GM19025 (cell line): ENCODE data around the gene SV2C.
"Not testable (repeated sequence)": the region's sequence is repeated elsewhere in the genome, so short reads cannot be mapped to it uniquely, and the experiment has no call there.

Source experiments
- ATAC-seq: cut with Tn5 transposase; IDR thresholded peaks from one replicate; pipeline ENCODE4 v1.9.1; 2021; ENCODE audit warnings: mild to moderate bottlenecking, low read depth, moderate library complexity; ENCODE audit not compliant: unreplicated experiment

Gene SV2C

GRCh38 chr5:76289692-76290091, 206.5 kb downstream of the SV2C start:
- no peak for ATAC-seq

GRCh38 chr5:76290321-76290757, 207.2 kb downstream of the SV2C start:
- no peak for ATAC-seq

GRCh38 chr5:76291305-76292077, 208.3 kb downstream of the SV2C start:
- no peak for ATAC-seq

GRCh38 chr5:76292620-76293322, 209.6 kb downstream of the SV2C start:
- ATAC-seq, result peak; percentile 78

GRCh38 chr5:76294573-76294972, 211.4 kb downstream of the SV2C start:
- ATAC-seq, result no peak

- no peak for ATAC-seq
Observed at GRCh38 chr5:76298852-76299251, 215.7 kb downstream of the SV2C start.

GRCh38 chr5:76299592-76299991, 216.4 kb downstream of the SV2C start:
- no peak for ATAC-seq

- ATAC-seq, result not testable (repeated sequence)
Observed at GRCh38 chr5:76301932-76302331, 218.7 kb downstream of the SV2C start.

GRCh38 chr5:76302661-76303060, 219.5 kb downstream of the SV2C start:
- not testable (repeated sequence) for ATAC-seq

GRCh38 chr5:76303921-76304320, 220.7 kb downstream of the SV2C start:
- ATAC-seq, result peak; percentile 48

GRCh38 chr5:76305269-76305668, 222.1 kb downstream of the SV2C start:
- ATAC-seq, result no peak

GRCh38 chr5:76305775-76306174, 222.6 kb downstream of the SV2C start:
- ATAC-seq, result no peak

- ATAC-seq, result no peak
Observed at GRCh38 chr5:76310208-76310607, 227.0 kb downstream of the SV2C start.

GRCh38 chr5:76312783-76313182, 229.6 kb downstream of the SV2C start:
- no peak for ATAC-seq

GRCh38 chr5:76314643-76315042, 231.5 kb downstream of the SV2C start:
- no peak for ATAC-seq

GRCh38 chr5:76319673-76320072, 236.5 kb downstream of the SV2C start:
- no peak for ATAC-seq

GRCh38 chr5:76323494-76323893, 240.3 kb downstream of the SV2C start:
- ATAC-seq, result not testable (repeated sequence)

- ATAC-seq, result no peak
Observed at GRCh38 chr5:76325326-76325725, 242.1 kb downstream of the SV2C start.

GRCh38 chr5:76325876-76326491, 242.8 kb downstream of the SV2C start:
- no peak for ATAC-seq

GRCh38 chr5:76326577-76327302, 243.6 kb downstream of the SV2C start:
- no peak for ATAC-seq

GRCh38 chr5:76329346-76329745, 246.2 kb downstream of the SV2C start:
- ATAC-seq, result no peak
